HG03460 (cell line): ENCODE data around the gene GP5.

Experiments
- ATAC-seq: cut with Tn5 transposase; IDR thresholded peaks from one replicate; pipeline ENCODE4 v1.9.1; 2021; ENCODE audit not compliant: unreplicated experiment

The GP5 gene

DNA sequence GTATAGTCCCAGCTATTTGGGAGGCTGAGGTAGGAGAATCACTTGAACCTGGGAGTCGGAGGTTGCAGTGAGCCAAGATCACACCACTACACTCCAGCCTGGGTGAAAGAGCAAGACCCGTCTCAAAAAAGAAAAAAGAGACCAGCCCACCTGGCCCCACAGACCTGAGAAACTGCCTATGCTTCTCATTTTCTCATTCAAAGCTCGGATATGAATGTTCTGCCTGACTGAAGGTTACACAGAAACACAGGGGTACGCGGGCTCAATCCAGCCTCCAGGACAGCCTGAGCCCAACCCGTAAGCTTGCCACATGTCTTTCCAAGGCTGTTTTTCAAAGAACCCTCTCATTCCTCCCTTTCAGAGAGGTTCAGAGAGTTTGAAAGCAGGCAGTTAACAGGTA, 19.8 kb downstream of the GP5 start:
- no peak for ATAC-seq

DNA sequence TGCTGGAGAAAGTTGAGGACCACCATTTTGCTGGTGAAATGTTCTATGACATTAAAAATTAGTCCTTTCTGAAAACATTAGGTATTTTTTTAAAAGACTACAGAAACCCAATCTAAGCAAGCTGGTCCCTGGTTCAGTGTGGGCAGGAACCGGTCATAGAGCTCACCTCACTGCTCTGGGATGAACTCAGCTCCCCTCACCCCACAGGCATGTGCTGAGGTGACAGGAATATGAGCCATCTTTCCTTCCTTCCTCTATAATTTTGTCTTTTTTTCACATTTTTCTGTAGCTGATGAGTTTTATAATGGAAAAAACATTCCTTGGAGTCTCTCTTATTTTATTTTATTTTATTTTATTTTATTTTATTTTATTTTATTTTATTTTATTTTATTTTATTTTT, 21.4 kb downstream of the GP5 start:
- ATAC-seq: no peak

GRCh38 chr3:194376241-194376560, 22.9 kb downstream of the GP5 start:
- ATAC-seq: no peak

DNA sequence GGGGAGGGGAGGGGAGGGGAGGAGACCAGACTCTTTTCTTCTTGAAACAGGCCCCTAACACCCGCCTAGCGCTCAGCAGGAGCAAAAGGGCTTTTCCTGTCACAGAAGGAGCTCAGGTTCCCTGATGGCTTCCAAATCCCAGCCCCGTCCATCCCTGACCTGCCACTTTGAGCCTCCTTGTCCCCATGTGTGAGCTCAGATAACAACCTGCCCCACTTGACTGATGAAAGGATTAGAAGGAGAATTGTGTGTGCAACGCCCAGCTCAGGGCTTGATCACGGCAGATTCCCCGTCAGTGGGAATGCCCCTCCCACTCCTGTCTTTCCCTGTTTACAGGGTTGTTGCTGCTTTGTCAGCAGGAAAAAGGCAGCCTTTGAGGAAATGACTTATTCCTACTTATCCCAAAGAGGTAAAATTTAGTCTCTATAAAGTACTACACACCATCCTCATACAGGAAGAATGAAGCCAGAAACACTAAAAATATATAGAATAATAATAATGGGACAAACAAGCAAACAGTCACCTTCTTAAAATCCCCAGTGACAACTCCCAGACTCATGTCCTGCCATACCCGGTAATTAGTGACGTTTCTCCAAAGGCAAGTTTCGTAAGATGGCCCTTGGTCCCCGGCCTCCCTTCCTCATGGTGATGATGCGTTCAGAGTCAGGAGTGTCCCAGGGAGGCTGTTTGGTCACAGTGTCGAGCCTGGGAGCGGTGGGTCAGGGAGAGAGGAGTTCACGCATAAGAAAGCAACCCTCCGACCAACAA, 23.4 kb downstream of the GP5 start:
- no peak for ATAC-seq

- no peak for ATAC-seq
Observed at GRCh38 chr3:194374935-194375334, 24.1 kb downstream of the GP5 start.

- ATAC-seq: no peak
Observed at GRCh38 chr3:194373899-194374298, 25.2 kb downstream of the GP5 start.

GRCh38 chr3:194373028-194373427, 26.0 kb downstream of the GP5 start:
- ATAC-seq: no peak

DNA sequence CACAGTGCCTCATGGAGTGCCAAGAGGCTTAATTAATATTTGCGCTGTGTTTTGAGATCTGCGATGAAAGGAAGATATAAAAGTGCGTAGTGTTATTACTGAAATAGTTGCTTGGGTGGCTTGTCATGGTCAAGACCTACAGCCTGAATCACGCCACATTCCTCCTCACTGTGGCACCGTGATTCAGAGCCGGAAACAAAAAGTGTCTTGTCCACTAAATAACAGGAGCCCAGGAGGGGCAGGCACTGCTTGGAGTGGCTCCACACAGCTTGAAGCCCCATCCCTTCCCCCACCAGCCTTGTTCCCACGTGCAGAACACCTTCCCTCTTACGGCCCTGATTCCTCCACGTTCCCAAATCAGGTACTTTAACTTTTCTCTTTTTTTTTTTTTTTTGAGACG, 28.3 kb downstream of the GP5 start:
- no peak for ATAC-seq

DNA sequence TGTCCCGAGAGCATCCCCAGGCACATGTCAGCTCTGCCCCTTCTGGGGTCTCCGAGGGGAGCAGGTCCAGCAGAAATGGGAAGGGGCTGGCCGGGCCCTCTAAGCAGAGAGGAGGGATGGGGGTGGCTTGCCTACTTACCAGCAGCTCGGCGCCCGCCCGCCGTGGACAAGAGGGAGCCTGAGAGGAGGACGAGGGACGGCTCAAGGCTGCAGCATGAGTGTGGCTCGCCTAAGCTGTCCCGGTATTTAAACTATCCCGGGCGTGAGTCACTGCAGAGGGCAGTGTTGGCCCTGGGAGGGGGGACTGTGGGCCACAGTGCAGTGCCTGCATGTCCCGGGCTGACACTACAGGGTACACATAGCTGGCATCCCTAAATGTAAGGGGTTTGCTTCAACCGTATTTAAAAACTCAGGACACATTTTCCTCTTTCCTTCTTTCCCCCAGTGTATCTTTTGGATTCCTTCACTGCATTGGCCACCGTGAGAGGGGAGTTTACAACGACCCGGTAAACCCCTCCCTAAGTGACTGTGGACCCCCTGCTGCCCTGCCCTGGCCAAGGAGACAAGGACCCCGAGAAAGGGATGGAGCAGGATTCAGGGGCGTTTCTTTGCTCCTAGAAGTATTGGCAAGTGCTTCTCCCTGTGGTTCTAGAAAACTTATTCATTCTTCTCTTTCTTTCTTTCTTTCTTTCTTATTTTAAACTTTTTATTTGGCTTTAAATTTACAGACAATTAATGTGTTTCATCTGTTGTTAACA, 29.4 kb downstream of the GP5 start, which contains the start of gene LRRC15:
Gene LRRC15, minus strand, starts transcription at position 222 of the 758 bp plus-strand sequence. CDS start 8,700 bp downstream, outside the sequence.
- no peak for ATAC-seq

DNA sequence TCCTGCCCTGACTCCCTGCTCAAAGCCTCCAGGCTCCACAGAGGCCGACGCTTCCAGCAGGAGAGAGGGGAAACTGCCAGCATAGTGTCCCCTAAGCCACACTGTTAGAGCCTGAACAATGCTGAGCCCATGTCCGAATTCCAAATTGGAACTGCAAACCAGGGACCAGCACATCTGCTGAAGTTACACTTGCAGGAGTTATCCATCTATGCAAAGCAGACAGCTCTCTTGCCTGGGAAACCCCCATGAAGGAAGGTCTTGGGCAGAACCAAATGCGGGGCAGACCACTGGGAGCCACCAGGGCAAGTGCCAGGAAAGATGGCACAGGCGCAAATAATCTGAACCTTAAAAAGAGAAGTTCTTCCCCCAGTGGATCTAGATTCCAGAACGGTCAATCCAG, 30.1 kb downstream of the GP5 start:
- ATAC-seq: no peak

GRCh38 chr3:194367992-194368841, 30.8 kb downstream of the GP5 start:
- no peak for ATAC-seq

- no peak for ATAC-seq
Observed at GRCh38 chr3:194365978-194366490, 33.0 kb downstream of the GP5 start.

- no peak for ATAC-seq
Observed at GRCh38 chr3:194365526-194365925, 33.5 kb downstream of the GP5 start.

DNA sequence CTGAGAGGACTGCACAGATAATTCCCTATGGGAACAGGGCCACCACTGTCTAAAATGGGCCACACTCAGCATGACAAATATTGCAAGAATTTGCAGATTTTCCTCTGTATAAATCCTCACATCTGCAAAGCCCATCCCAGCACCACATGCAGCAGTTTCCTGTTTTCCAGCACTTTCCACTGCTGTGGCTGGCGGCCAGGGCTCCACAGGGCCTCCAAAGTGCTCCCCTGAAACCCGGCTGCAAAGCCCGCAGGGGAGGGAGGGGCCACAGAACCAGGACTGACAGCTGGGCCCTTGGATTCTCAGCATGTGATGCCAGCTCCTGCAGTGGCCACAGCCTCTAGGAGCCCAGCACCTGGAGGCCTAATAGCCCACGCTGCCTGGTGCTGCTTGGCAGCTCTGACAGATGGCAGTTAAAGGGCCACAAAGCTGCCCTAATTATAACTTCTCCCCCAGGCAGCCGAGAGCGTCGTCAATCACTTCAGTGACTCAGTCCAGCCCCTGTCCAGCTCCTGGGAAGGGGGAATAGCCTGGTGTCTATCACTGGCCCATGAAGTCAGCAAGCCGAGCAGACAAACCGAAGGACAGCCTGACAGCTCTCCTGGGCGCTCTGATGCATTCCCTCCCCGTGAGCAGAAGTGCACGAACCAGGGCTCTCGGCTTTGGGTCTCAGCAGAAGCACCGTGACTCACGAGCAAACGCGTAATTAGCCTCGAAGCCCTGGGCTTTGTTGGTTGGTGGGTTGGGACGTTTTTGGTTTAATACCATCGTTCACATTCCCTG, 34.2 kb downstream of the GP5 start:
- ATAC-seq: no peak

GRCh38 chr3:194364314-194364651, 34.8 kb downstream of the GP5 start:
- ATAC-seq: no peak

DNA sequence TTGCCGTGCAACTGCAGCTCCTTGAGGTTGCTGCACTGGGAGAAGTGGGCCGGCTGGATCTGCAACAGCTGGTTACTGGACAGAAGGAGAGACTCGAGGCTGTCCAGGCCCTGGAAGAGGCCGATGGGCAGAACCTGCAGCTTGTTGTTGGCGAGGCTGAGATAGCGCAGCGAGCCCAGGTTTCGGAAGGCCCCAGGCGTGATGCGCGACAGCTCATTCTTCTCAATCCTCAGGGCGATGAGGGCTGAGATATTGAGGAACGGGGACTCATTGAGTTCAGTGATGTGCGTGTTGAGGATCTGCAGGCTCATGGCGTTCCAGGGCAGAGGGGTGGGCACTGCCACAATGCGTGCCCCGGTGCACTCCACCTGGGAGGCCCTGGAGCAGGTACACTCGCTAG, 38.5 kb downstream of the GP5 start:
- no peak for ATAC-seq

GRCh38 chr3:194357681-194358080, 41.4 kb downstream of the GP5 start:
- no peak for ATAC-seq

GRCh38 chr3:194355379-194355778, 43.7 kb downstream of the GP5 start:
- no peak for ATAC-seq

DNA sequence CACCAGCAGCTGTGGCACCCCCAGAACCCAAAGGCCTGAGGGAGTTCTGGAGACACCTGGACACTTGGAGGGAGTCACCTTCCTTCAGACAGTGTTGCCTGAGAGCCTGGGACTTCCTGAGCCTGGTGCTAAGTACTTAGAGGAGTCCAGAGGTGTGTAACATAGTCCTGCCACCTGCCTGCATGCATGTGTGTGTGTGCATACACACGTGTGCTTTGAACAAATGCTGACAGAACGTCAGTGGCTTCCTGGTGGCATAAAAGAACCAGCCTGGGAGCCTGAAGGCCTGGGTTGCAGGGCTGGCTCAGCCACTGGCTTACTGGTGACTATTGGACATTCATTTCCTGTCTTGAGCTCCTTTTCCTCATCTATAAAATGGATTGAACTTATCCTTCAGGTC, 44.8 kb downstream of the GP5 start:
- ATAC-seq: no peak

DNA sequence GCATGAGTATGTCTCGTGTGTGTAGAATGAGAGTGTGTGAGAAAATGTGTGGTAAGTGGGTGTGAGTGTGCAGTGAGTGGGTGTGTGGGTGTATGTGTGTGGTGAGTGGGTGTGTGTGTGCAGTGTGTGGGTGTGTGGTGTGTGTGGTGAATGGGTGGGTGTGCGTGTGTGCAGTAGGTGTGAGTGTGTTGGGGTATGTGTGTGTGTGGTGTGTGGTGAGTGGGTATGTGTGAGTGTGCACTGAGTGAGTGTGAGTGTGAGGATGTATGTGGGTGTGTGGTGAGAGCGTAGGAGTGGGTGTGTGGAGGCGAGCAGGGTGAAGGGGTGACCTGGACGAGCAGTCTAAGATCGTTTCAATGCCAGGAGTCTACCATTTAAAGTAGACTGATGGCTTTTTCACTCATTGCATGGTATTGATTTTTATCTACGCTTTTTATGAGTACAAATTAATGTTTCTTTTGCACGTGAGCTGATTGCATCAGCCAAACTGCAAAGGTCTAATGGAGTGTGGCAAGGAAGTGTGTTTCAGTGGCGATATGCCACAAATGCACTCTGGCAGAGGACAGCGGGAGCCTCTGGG, 46.3 kb downstream of the GP5 start:
- ATAC-seq: no peak
